HepG2 (cell line): ENCODE results near the gene TPD52L2. TPM values are rescaled to one million over a fixed set of nuclear protein-coding genes. Genes with fewer than 3 reads are reported as not detected.

Source experiments
- CCDC6 ChIP-seq: sonication (generic); formaldehyde crosslinking; IDR thresholded peaks from 2 replicates; pipeline ENCODE4 v1.8.1; 2022; ENCODE audit warnings: mild to moderate bottlenecking, missing genetic modification reagents, moderate library complexity
- ELF3 ChIP-seq: IDR thresholded peaks from 2 replicates; pipeline ENCODE4 v1.6.1; 2016; ENCODE audit warnings: missing genetic modification reagents, missing compliant biosample characterization
- FOXC1 ChIP-seq: sonication (generic); formaldehyde crosslinking; IDR thresholded peaks from 2 replicates; pipeline ENCODE4 v1.8.0; 2022; ENCODE audit warnings: mild to moderate bottlenecking, missing genetic modification reagents, borderline replicate concordance
- HNF4A ChIP-seq: sonication (generic); formaldehyde crosslinking; IDR thresholded peaks from 2 replicates; pipeline ENCODE4 v1.4.0; 2020; ENCODE audit warnings: missing genetic modification reagents
- HNRNPL ChIP-seq: fragments of 200-400 bp; formaldehyde crosslinking; IDR thresholded peaks from 2 replicates; pipeline ENCODE4 v1.6.1; 2017; ENCODE audit warnings: mild to moderate bottlenecking, low read depth, low read length
- KLF9 ChIP-seq: IDR thresholded peaks from 2 replicates; pipeline ENCODE4 v1.6.1; 2016; ENCODE audit warnings: low read depth
- RERE ChIP-seq: IDR thresholded peaks from 2 replicates; pipeline ENCODE4 v1.6.1; 2016; ENCODE audit warnings: low read depth, missing genetic modification reagents, missing compliant biosample characterization
- ZNF567 ChIP-seq: sonication (generic); formaldehyde crosslinking; IDR thresholded peaks from 2 replicates; pipeline ENCODE4 v1.8.1; 2023; ENCODE audit warnings: mild to moderate bottlenecking, missing genetic modification reagents, borderline replicate concordance
- ZNF574 ChIP-seq: sonication (generic); formaldehyde crosslinking; IDR thresholded peaks from 2 replicates; pipeline ENCODE4 v1.4.0; 2020; ENCODE audit warnings: missing genetic modification reagents
- ZSCAN5A ChIP-seq: sonication (generic); formaldehyde crosslinking; IDR thresholded peaks from 2 replicates; pipeline ENCODE4 v1.8.0; 2022; ENCODE audit warnings: mild to moderate bottlenecking, missing genetic modification reagents, borderline replicate concordance
- polyA plus RNA-seq, 8 experiments: library from polyadenylated mRNA; depleted of rRNA in 3 of 8; stranded (reverse) in 7 of 8; unstranded in 1 of 8; fragments of >200 nt; fragmentation: Illumina TruSeq in 4 of 8; extraction: Trizol in 4 of 8; gene quantifications; 2 replicates each; pipeline versions ENCODE4 v1.2.1 to v1.2.3, GENCODE V29; 2011 to 2016; ENCODE audit warnings: low read depth in 4 of 8, missing spikeins in 1 of 8, mixed read lengths in 1 of 8; ENCODE audit not compliant: insufficient read depth in 1 of 8
- total RNA-seq, 5 experiments: library from RNA; depleted of rRNA; stranded (reverse); fragments of >200 nt; fragmentation: Illumina TruSeq; extraction: Trizol; gene quantifications; 2 replicates each; pipeline ENCODE4 v1.2.3, GENCODE V29; 2016; ENCODE audit warnings: low read depth in 1 of 5
- TF ChIP-seq, protein P1 (sequence below): fragments of 450-650 bp; IDR thresholded peaks from 2 replicates; pipeline ENCODE4 v1.6.1; 2017; ENCODE audit warnings: mild to moderate bottlenecking
- TF ChIP-seq, protein P2 (sequence below): sonication (generic); formaldehyde crosslinking; IDR thresholded peaks from 2 replicates; pipeline ENCODE4 v1.5.0; 2020; ENCODE audit warnings: mild to moderate bottlenecking, missing genetic modification reagents

Gene TPD52L2
- total and polyA plus RNA-seq, 2 of the 13 experiments (the other 11 are each of a cell fraction or from before 2014, with no cell fraction given): 156 to 184 TPM

DNA sequence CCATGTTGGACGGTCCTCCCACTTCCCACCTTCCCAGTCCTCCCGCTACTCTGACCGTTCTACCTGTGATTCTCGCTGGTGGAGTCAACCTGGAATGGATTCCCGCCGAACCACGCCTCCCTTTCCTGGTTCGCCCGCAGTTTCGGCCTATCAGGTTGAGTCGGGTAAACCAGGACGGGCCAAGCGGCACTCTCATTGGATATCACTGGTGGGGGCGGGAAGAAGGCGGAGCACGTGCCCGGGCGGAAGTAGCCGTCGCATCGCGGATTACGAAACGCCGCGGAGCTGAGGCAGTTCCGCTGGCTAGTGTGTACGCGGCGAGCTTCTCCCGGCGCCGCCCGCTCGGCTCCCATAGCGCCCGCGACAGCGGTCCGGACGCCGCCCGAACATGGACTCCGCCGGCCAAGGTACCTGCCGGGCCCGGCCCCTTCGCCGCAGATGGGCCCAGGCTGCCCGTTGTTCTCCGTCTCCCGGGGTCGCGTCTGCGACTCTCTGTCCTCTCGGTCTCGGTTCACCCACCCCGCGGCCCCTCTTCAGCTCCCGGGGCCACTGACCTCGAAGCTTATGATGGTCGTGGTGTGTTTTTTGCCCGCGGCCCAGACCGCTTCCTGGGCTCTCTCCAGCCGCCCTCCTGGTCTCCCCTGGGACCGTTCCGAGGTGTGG is at the start of gene TPD52L2 (continued):
- TF ChIP-seq HNF4A: no peak
- TF ChIP-seq, protein P1, sequence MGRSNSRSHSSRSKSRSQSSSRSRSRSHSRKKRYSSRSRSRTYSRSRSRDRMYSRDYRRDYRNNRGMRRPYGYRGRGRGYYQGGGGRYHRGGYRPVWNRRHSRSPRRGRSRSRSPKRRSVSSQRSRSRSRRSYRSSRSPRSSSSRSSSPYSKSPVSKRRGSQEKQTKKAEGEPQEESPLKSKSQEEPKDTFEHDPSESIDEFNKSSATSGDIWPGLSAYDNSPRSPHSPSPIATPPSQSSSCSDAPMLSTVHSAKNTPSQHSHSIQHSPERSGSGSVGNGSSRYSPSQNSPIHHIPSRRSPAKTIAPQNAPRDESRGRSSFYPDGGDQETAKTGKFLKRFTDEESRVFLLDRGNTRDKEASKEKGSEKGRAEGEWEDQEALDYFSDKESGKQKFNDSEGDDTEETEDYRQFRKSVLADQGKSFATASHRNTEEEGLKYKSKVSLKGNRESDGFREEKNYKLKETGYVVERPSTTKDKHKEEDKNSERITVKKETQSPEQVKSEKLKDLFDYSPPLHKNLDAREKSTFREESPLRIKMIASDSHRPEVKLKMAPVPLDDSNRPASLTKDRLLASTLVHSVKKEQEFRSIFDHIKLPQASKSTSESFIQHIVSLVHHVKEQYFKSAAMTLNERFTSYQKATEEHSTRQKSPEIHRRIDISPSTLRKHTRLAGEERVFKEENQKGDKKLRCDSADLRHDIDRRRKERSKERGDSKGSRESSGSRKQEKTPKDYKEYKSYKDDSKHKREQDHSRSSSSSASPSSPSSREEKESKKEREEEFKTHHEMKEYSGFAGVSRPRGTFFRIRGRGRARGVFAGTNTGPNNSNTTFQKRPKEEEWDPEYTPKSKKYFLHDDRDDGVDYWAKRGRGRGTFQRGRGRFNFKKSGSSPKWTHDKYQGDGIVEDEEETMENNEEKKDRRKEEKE: no peak
- peak; percentile 99 for TF ChIP-seq ZNF574 (CRISPR knock-in tag)
- TF ChIP-seq FOXC1 (CRISPR knock-in tag): peak; percentile 76
- peak; percentile 93 for TF ChIP-seq CCDC6 (CRISPR knock-in tag)
- TF ChIP-seq KLF9 (CRISPR knock-in tag): peak; percentile 75
- peak; percentile 63; the same call in 1 of the 2 replicates for TF ChIP-seq RERE (CRISPR knock-in tag)
- TF ChIP-seq ZSCAN5A (CRISPR knock-in tag): peak; percentile 88; the same call in 1 of the 2 replicates
- TF ChIP-seq, protein P2, sequence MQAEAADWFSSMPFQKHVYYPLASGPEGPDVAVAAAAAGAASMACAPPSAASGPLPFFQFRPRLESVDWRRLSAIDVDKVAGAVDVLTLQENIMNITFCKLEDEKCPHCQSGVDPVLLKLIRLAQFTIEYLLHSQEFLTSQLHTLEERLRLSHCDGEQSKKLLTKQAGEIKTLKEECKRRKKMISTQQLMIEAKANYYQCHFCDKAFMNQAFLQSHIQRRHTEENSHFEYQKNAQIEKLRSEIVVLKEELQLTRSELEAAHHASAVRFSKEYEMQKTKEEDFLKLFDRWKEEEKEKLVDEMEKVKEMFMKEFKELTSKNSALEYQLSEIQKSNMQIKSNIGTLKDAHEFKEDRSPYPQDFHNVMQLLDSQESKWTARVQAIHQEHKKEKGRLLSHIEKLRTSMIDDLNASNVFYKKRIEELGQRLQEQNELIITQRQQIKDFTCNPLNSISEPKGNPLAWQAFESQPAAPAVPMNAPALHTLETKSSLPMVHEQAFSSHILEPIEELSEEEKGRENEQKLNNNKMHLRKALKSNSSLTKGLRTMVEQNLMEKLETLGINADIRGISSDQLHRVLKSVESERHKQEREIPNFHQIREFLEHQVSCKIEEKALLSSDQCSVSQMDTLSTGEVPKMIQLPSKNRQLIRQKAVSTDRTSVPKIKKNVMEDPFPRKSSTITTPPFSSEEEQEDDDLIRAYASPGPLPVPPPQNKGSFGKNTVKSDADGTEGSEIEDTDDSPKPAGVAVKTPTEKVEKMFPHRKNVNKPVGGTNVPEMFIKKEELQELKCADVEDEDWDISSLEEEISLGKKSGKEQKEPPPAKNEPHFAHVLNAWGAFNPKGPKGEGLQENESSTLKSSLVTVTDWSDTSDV: peak; percentile 84; the same call in 1 of the 2 replicates
- peak; percentile 42; the same call in 1 of the 2 replicates for TF ChIP-seq HNRNPL
- TF ChIP-seq ZNF567 (CRISPR knock-in tag): peak; percentile 88; the same call in 1 of the 2 replicates
- peak; percentile 99 for TF ChIP-seq ELF3 (CRISPR knock-in tag)
